Panc1 (cell line): ENCODE results near the gene CYP39A1. TPM values are rescaled to one million over a fixed set of nuclear protein-coding genes. Genes with fewer than 3 reads are reported as not detected.
A peak's percentile ranks its signal among the peaks of the same experiment; 100 is the strongest.
"Not testable (repeated sequence)": the region's sequence is repeated elsewhere in the genome, so short reads cannot be mapped to it uniquely, and the experiment has no call there.

Experiments
- ATAC-seq: fragments of 200-7000 bp; cut with Tn5 transposase; 2 replicates; pipeline ENCODE4 v1.9.1; 2020; ENCODE audit warnings: mild to moderate bottlenecking, moderate library complexity
- BruUV-seq: library from RNA; stranded (reverse); fragments of 400-500 nt; replicated peaks from 2 replicates; lab custom pipeline; 2021; lab: Mats Ljungman, UMichigan
- CTCF ChIA-PET: fragments of 300-600 bp; sonication (Branson Sonifier 250); formaldehyde crosslinking; loops from one replicate; lab custom pipeline; 2022; ENCODE audit warnings: antibody characterized with exemption; lab: Charles Lee
- POLR2A ChIA-PET: fragments of 300-600 bp; sonication (Branson Sonifier 250); formaldehyde crosslinking; loops from one replicate; lab custom pipeline; 2022; ENCODE audit warnings: antibody characterized with exemption; lab: Charles Lee
- DNase-seq: peaks from one replicate; pipeline ENCODE4 v3.0.0-alpha.2; 2010; ENCODE audit warnings: low read depth, low spot score
- H3K27ac ChIP-seq: 2 replicates; pipeline ENCODE4 v1.5.1; 2011; ENCODE audit warnings: mild to moderate bottlenecking, low read length, inconsistent platforms
- H3K27me3 ChIP-seq: fragments of 200-500 bp; sonication (Bioruptor generic); 2 replicates; pipeline ENCODE4 v1.6.0; 2014; ENCODE audit warnings: low read length, inconsistent platforms; ENCODE audit not compliant: control insufficient read depth, insufficient read depth
- H3K36me3 ChIP-seq: fragments of 200-500 bp; sonication (Bioruptor generic); 2 replicates; pipeline ENCODE4 v1.5.1; 2014; ENCODE audit warnings: inconsistent platforms, mild to moderate bottlenecking, low read length, moderate library complexity; ENCODE audit not compliant: control insufficient read depth, insufficient read depth
- H3K4me1 ChIP-seq: 2 replicates; pipeline ENCODE4 v1.5.1; 2011; ENCODE audit warnings: inconsistent platforms, mild to moderate bottlenecking, low read length, moderate library complexity; ENCODE audit not compliant: control insufficient read depth, insufficient read depth
- H3K4me3 ChIP-seq, 2 experiments: 2 replicates each; pipeline ENCODE4 v1.5.1; 2011 to 2012; ENCODE audit warnings: low read depth in 2 of 2, low read length in 2 of 2, mild to moderate bottlenecking in 2 of 2, inconsistent platforms in 1 of 2, moderate library complexity in 1 of 2
- H3K9me3 ChIP-seq: fragments of 200-500 bp; sonication (Bioruptor generic); 2 replicates; pipeline ENCODE4 v1.5.1; 2014; ENCODE audit warnings: low read depth, mild to moderate bottlenecking, inconsistent platforms, low read length, moderate library complexity; ENCODE audit not compliant: control insufficient read depth, insufficient read depth
- POLR2AphosphoS5 ChIP-seq: IDR thresholded peaks from 2 replicates; pipeline ENCODE4 v1.6.1; 2012; ENCODE audit warnings: mild to moderate bottlenecking, low read depth, low read length, moderate library complexity
- SIN3A ChIP-seq: IDR thresholded peaks from 2 replicates; pipeline ENCODE4 v1.6.1; 2012; ENCODE audit warnings: low read depth, mild to moderate bottlenecking, low read length, moderate library complexity, borderline replicate concordance; ENCODE audit not compliant: insufficient read depth
- TCF7L2 ChIP-seq: IDR thresholded peaks from 2 replicates; pipeline ENCODE4 v1.6.1; 2011; ENCODE audit warnings: mild to moderate bottlenecking, low read depth, low read length, inconsistent platforms
- in situ Hi-C: cut with HindIII; loops from 2 replicates; pipeline ENCODE4 v1.10.0; 2016; ENCODE audit warnings: low sequenced_read_pairs, low pct_unique_long_range_greater_than_20kb
- intact Hi-C: fragments of 100-400 bp; cut with micrococcal nuclease; formaldehyde crosslinking; loops from one replicate; pipeline ENCODE4 v1.10.0; 2022; ENCODE audit not compliant: unreplicated experiment
- total RNA-seq: library from RNA; stranded (reverse); gene quantifications from one replicate; pipeline ENCODE4 v1.2.1, GENCODE V29; 2021; ENCODE audit not compliant: unreplicated experiment

The CYP39A1 gene
- total RNA-seq, 1 experiment from 2014 or later, result 0.72 TPM

- CTCF ChIA-PET, result no interaction called here
- intact Hi-C loops, result no loop called here
- ATAC-seq (no peak), DNase-seq (no peak)
- POLR2A ChIA-PET, result no interaction called here
- H3K4me1 ChIP-seq, result peaks cover 9% of the 10 kb centered on the region
- no peaks in the 10 kb centered on the region for H3K9me3 ChIP-seq
- no peak for TF ChIP-seq POLR2AphosphoS5
- H3K4me3 ChIP-seq, result peak overlapping the region in 1 of 2 experiments; percentile 3; a peak in 1 of 4 replicates
- BruUV-seq, result no TSS peak
- in situ Hi-C loops, result no loop called here
- H3K27ac ChIP-seq, result no peak overlapping the region
- no peaks in the 10 kb centered on the region for H3K36me3 ChIP-seq
- H3K27me3 ChIP-seq, result peaks cover 24% of the 10 kb centered on the region
Observed at GRCh38 chr6:46651006-46651405, 1.6 kb downstream of the CYP39A1 start.

- H3K4me1 ChIP-seq, result peaks cover 9% of the 10 kb centered on the region
- H3K36me3 ChIP-seq, result no peaks in the 10 kb centered on the region
- H3K4me3 ChIP-seq, result no peak overlapping the region
- ATAC-seq (no peak), DNase-seq (no peak)
- TF ChIP-seq POLR2AphosphoS5 (no peak), TCF7L2 (no peak)
- intact Hi-C loops, result no loop called here
- H3K27ac ChIP-seq, result no peak overlapping the region
- CTCF ChIA-PET, result no interaction called here
- in situ Hi-C loops, result no loop called here
- BruUV-seq, result no TSS peak
- H3K27me3 ChIP-seq, result peaks cover 12% of the 10 kb centered on the region
- POLR2A ChIA-PET, result no interaction called here
- H3K9me3 ChIP-seq, result no peaks in the 10 kb centered on the region; the same call in 1 of the 2 replicates
Observed at GRCh38 chr6:46648869-46649492, 3.6 kb downstream of the CYP39A1 start.

GRCh38 chr6:46648108-46648507 is 4.5 kb downstream of the CYP39A1 start:
- H3K27me3 ChIP-seq, POLR2A ChIA-PET, in situ Hi-C loops, intact Hi-C loops, DNase-seq, H3K36me3 ChIP-seq, CTCF ChIA-PET, ATAC-seq, H3K9me3 ChIP-seq, H3K4me3 ChIP-seq, H3K4me1 ChIP-seq, H3K27ac ChIP-seq, BruUV-seq: not testable (repeated sequence)

GRCh38 chr6:46645265-46645664 is 7.4 kb downstream of the CYP39A1 start:
- DNase-seq (no peak), ATAC-seq (no peak)
- TF ChIP-seq SIN3A, result no peak
- TF ChIP-seq POLR2AphosphoS5, result no peak
- no TSS peak for BruUV-seq
- in situ Hi-C loops (no loop called here), intact Hi-C loops (no loop called here)
- no peak overlapping the region for H3K27ac ChIP-seq
- no peak overlapping the region for H3K4me3 ChIP-seq
- H3K36me3 ChIP-seq, result no peaks in the 10 kb centered on the region; the same call in 1 of the 2 replicates
- no peaks in the 10 kb centered on the region for H3K27me3 ChIP-seq
- H3K4me1 ChIP-seq, result no peaks in the 10 kb centered on the region
- POLR2A ChIA-PET, result no interaction called here
- no peaks in the 10 kb centered on the region; the same call in 1 of the 2 replicates for H3K9me3 ChIP-seq
- CTCF ChIA-PET, result no interaction called here
